Activated T-cell treated with anti-CD3 and anti-CD28 coated beads for 4 hours (primary cell): ENCODE data around the gene NCOA7.
"Not testable (repeated sequence)": the region's sequence is repeated elsewhere in the genome, so short reads cannot be mapped to it uniquely, and the experiment has no call there.

Source experiments
- DNase-seq: peaks from one replicate; pipeline ENCODE4 v3.0.0-alpha.2; 2020

The NCOA7 gene

DNA sequence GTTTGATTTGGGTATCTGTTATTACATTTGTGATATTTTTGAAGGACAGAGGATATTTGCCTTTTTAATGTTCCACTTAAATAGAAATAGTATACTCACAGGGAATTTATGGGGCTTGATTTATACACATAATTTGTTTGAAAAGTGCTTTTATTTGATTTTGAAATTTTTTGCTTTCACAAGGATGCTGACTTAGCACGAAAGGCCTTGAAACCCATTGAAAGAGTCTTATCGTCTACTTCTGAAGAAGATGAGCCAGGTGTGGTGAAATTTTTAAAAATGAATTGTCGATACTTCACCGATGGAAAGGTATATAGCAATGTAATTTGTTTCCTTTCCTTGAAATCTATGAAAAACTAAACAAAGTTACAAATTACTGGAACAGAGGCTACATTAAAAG is 91.5 kb downstream of the NCOA7 start:
- no peak for DNase-seq

DNA sequence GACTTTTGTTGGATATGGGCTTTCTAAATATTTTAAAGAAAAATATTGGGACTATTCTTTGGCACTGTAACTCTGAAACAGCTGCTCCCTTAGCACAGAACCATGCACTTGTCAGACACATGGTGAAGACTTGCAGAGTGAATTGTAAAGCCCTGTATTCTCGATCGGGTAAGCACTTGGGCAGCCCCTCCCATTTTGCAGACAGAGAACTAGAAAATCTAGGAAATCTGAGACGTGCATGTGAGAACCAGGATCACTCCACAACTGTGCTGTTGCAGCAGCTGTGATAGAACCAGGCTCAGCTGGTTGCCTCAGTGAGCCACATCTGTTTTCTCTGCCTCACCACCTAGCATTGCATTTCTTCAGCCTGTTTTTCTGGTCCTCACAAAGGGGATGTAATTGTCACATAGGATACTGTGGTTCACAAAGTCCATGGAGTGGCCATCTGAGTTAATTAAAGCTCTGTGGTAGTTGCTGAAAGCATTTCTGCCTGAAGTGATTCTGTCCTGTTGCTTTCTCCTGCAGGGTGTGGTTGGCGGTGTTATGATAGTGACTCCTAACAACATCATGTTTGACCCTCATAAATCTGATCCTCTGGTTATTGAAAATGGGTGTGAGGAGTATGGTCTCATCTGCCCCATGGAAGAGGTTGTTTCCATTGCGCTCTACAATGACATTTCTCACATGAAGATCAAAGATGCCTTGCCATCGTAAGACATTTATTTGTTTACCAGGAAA is 94.0 kb downstream of the NCOA7 start:
- DNase-seq: no peak

DNA sequence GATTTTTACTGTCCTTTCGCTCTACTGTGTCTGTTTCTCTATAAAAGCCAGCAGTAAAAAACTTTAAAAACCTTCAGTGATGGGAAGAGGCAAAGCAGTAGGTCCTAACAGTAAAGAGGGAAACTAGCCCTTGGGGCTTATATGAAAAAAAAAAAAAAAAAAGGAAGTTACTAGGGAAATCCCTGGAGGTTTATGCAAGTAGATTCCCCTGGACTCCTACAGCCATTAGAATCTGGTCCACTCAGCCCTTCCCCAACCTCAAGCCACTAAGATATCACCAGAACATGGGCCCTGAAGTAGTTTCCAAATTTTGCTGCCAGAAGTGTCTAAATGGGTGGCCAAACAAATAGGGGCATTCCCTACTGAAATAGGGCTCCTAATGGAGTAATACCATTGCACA is 95.3 kb downstream of the NCOA7 start:
- DNase-seq: no peak

DNA sequence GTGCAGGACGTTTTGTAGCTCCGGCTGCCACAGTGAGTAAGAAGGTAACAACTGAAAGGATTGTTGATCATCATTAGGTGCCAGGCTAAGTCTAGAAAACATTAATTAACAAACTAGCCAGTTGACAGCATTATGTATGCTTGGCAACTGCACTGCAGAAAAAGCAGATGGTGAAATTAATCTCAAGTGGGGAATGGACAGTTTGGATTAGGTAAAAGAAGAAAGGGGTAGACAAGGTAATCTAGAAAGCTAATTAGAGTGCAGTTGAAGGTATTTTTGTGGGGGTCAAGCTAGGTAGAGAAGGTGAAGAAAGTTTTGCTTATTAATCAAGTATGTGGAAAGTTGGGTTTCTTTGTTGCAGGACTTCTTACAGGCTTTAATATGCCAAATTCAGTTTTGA is 96.2 kb downstream of the NCOA7 start:
- DNase-seq: no peak

DNA sequence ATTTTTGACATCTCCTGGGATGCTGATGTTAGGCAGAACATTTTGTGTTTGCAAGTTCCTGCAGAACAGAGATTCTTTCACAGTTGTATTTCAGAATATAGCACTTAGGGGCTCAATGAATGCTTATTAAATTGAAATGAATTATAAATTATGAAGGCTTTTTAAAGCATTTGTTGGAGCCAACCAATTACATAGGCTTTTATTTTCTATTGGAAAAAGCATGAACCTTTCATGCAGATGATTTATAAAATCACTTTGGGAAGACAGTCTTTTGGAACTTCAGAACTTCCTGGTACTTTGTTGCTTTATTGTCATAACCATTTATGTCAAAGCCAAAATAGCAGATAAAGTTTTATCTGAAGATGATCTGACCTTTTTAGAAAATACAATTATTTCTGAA is 96.6 kb downstream of the NCOA7 start:
- DNase-seq: no peak

DNA sequence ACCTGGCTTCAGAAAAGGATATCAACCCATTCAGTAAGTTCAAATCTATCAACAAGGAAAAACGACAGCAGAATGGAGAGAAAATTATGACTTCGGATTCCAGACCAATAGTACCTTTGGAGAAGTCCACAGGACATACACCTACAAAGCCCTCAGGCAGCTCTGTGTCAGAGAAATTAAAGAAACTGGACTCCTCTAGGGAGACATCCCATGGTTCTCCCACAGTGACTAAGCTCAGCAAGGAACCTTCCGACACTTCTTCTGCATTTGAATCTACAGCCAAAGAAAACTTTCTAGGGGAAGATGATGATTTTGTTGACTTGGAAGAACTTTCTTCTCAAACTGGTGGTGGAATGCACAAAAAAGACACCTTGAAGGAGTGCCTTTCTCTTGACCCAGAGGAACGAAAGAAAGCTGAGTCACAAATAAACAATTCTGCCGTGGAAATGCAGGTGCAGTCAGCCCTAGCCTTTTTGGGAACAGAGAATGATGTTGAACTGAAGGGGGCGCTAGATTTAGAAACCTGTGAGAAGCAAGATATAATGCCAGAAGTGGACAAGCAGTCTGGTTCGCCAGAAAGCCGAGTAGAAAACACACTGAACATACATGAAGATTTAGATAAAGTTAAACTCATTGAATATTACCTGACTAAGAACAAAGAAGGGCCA is 98.4 kb downstream of the NCOA7 start:
- no peak for DNase-seq

DNA sequence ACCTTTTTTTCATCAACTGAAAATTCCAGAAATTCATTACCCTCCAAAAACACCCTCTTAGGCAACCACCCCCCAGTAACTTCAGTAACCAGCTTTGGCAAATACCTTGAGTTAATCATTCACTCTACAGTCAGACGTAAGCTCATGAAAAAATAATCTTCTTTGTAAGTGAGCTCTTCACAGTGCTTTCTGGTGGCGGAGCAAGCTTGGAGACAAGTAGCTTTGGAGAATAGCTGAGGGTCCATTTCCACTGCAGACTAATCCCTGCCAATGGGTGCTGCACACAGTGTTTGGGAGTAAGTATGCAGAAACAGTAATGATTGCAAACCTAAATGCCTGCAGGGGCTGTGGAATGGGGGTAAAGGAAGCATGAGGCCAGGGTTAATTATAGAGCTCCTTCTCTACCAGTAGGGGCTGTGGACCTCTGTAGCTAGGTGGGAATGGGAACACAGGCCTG is 109.0 kb downstream of the NCOA7 start:
- DNase-seq: no peak

DNA sequence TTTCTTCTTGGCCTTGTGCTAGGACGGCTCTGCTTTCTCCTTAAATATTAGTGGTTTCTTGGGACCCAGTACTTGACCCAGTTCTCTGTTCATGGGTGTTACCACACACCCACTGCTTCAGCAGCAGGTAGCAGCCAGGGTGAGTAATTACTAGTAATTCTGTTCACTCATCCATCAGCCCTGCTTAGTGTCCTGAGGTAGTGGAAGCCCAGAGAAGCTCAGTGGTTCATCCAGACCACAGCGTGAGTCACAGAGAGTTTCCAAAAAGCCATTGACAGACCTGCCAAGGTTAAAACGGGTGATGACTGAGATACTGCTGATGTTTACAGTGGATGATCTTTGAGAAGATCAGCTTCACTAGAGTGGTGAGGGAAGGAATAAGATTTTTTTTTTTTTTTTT is 114.1 kb downstream of the NCOA7 start:
- DNase-seq: peak; percentile 27

DNA sequence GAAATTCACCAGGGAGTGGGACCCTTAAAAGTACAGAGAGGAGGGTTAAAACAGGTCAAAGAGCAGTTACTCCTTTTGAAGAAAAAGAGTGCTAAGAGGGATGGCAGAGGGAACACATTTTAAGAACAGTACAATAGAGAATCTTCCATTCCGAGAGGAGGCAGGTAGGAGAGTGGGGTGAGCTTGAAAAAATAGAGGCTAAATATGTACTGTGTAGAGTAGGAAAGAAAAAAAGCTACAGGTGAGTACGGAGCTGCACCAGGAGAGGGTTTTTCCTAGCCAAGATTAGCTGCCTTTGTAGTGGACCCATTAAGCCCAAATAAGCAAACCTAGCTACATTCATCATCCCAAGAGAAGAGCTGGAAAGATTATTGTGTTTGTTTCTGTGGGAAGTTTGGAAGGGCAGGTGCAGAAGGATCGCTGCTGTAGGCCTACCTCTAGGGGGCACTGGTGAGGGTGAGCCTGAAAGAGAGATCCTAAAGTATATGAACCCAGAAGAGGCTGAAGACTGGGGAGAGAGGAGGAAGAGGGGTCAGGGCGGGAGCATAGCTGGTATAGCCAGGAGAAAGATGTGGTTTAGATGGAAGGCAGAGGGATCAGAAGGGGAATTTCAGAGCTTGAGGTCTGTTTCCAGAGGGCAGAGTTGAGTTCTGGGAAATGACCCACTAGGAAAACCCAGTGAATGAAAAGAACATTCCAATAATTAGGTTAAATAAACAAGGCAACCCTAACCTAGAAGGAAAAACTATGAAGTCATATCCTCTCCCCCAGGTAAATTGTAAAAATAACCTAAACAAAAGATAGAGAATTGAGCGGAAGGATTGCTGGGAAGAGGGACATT is 115.6 kb downstream of the NCOA7 start:
- DNase-seq: peak; percentile 41

DNA sequence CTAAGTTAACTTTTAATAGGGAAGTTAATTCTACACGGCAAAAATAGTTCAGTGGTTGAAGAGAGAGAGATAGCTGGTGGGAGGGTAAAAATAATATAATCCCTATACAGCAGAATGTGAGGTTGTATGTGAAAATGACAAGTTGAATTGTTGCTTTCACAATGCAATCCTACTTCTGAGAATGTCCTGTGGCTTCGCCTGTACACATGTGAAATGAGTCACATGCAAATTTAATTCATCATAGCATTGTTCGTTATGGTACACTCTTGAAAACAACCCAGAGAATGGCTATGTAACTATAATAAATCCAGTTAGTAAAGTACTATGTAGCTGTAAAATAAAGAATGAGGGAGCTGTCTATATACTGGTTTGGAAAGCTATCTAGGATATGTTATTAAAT is 119.8 kb downstream of the NCOA7 start:
- DNase-seq: no peak

DNA sequence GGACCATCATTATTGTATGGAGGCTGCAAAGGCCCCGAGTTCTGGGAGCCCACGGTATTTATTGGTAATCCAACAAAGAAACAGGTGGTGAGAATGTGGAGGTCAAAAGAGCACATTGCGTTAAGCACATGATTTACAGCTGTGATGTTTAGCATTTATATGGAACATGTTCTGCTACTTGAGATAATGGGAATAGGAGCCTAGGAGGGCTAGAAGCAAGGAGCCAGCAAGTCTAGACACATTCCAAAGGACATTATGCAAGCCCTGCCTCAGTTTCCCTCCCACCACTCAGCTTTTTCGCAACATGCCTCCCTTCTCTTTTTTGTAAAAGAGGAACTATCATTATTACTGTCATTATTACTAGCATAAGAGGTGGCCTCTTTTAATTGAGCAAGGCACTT is 120.3 kb downstream of the NCOA7 start:
- not testable (repeated sequence) for DNase-seq

DNA sequence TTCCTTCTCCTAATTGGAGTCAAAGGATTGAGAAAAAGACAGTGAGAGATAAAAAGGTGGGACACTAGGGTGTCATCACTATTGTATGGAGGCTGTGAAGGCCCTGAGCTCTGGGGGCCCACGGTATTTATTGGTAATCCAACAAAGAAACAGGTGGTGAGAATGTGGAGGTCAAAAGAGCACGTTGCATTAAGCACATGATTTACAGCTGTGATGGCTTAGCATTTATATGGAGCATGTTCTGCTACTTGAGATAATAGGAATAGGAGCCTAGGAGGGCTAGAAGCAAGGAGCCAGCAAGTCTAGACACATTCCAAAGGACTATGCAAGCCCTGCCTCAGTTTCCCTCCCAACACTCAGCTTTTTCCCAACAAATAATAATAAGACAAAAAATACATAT is 121.7 kb downstream of the NCOA7 start:
- DNase-seq: not testable (repeated sequence)

DNA sequence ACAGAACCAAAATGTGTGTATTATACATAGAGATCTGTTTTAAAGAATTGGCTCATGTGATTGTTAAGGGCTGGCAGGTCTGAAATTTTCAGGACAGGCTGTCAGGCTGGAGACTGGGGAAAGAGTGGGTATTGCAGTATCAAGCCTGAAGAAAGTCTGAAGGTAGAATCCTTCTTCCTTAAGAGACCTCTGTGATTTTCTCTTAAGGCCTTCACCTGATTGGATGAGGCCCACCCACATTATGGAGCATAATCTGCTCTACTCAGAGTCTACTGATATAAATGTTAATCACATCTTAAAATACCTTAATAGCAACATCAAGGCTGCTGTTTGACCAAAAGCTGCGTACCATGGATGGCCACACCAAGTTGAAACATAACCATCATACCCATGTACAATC is 122.4 kb downstream of the NCOA7 start:
- DNase-seq: no peak

DNA sequence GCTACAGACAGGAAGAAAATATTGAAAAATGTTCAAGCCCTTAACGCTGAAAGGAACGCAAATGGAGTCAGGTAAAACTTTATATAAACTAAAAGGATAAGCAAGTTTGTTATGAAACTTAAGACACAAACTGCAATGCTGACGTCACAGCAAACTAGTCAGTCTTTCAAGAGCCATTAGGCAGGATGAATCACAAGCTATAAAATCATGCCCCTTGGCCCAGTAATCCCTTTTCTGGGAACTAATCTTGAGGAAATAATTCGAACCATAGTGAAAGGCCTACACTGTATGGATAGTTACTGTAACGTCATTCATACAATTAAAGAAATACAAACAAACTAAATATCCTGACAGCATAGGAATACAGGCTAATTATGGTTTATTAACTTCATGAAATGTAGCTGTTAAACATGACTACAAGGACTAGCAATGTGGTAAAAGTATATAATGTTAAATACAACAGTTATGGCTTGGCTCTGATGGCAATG is 123.1 kb downstream of the NCOA7 start:
- DNase-seq: no peak

DNA sequence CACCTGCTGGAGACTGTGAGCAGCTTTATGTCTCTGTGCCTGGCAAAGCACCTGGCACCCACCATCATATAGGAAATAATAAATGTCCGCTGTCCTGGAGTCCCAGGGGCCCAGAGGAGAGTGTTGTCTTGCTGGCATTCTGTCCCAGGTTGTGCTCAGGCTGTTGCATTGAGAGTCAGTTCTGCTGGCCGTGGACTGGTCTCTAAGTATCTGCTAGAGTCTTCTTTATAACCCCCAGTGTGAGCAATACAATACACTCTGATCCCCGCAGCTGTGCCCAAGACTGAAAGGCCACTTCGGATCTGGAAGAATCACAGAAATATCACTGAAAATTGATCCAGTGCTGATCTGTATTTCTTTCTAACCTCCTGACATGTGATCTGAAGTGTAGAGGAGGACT is 127.5 kb downstream of the NCOA7 start:
- no peak for DNase-seq

DNA sequence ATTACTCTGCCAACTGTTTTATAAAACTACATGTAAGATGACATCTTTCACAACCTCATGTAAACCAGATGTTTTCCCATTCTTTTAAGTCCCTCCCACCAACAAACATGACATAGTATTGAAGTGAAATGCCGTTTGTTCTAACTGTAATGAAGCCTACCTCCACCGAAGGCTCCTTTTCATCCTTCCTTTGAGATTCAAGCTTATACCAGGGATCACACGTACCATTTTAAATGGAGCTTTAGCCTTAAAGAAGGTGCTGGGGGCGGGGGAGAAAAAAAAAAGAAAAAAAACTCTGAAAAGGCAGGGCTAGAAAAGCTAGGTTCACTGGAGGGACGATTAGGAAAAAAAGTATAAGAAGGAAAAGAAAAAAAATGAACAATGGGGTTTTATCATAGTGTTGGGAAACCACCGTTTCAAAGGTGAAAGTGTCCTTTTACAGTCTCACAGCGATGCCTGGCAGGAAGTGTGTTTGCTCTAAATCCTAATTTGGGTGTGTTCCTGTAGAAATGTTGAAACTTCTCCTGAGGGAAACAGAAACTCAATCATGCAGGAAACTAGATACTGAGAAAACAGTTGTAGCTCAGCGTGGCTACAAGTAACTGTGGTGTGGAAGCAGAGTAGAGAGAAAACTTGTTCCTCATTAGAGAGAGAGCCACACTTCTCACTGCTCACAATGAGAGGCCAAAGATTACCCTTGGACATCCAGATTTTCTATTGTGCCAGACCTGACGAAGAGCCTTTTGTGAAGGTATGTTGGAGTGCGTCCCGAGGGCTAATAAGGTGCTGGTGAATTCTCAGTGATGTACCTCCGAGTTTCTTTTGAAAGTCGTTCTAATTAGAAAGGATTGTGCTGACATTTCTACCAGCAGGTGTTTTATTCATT is 128.2 kb downstream of the NCOA7 start:
- DNase-seq: peak; percentile 19

DNA sequence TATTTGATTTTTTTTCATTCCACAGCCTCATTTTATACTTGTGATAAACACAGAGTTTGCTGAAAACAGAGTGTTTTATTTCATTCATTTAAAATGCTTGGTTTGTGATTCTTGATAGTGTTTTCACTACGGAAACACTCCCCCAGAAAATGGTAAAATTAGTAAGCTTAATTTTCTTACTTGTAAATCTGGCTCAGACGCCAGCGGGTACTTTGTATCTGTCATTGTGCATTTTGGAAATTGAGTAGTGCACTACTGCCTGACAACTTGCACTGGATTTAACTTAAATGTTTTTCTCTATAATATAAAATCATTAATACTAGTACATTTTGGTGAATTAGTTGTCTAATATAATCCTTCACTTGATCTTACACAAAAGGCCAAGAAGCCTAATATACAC is 128.9 kb downstream of the NCOA7 start:
- DNase-seq: no peak

DNA sequence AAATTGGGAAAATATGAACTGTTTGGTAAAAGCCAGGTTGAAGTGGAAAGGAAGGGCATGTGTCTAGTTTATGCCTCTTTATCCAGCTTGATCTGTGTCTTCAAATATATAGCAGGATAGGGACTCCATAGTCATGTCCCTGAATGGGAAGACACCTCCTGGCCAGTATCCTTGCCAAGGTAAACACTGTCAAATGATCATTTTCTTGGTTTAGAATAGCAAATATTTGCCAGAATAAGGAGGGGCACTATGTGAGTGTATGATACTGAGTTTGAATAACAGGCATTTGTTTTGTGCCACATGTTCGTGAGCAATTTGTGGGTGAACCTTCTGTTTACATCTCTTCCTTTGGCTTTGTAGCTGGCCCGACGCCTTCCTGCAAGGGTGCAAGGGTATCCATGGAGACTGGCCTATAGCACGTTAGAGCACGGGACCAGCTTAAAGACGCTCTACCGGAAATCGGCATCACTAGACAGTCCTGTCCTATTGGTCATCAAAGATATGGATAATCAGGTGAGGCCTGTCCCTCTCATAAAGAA is 131.6 kb downstream of the NCOA7 start:
- DNase-seq: no peak

DNA sequence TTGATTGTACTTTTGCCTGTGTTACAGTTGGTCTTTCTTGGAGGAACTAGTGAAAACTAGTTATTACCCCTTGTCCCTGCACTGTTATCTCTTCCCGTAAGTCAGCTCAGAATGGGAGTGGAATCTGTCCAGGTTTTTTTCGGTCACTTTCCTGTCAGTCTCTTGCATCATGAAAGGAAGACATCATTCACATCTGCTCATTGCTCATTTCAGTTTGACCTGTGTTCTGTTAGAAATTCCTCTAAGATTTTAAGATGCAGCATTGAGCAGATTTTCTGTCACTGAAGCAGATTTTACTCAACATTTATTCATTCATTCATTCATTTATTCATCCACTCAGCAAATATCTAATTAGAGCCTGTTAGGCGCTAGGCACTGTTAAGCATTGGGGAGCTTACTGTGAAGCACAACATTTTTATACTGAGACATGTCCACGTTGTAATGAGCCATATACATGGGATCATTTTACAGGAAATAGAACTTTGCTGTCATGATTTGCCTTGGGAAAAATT is 132.7 kb downstream of the NCOA7 start:
- DNase-seq: no peak

DNA sequence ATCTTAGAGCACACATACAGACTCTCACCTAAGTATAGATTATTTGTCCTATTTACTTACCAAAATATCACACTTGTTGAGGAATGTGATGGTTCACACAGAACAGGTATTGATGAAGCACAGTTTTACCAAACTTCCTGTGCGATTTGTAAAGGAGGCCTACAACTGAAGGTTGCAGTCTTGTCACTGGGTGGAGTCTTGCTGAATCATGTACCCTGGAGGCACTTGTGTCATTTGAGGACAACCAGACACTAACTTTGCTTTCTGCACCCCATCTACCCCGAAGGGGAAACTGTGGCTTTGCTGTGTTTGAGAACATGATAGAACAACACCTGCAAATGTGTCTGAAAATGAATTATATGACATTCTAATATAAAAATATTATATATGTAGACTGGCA is 133.4 kb downstream of the NCOA7 start:
- DNase-seq: no peak

DNA sequence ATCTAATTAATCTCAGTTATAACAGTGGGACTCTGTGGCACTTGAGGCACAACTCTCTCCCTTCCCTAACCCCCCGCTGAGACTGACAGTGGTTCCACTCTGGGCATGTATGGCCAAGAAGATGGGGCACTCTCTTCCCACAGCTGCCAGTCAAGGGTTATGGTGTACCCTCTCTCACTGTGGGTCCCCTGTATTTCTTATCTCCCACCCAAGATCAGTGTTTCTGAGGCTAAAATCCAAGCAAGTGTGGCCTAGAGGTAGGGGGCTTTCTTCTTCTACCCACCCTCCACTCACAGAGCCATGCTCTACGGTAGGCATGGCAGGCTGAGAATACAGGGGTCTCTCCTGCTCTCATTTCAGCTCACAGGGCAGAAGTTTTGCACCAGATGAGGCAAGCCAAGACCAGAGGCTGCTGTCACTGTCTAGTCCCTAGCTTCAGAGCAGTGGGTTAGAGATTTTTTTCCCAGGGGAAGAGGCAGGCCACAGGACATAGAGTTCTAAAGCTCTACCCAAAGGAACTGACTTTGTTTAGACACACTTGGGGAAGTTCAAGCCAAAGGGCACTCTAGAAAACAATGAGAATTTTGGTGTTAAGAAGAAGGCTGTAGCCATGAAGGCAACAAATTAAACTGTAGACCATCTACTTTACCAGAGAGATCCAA is 134.1 kb downstream of the NCOA7 start:
- no peak for DNase-seq

DNA sequence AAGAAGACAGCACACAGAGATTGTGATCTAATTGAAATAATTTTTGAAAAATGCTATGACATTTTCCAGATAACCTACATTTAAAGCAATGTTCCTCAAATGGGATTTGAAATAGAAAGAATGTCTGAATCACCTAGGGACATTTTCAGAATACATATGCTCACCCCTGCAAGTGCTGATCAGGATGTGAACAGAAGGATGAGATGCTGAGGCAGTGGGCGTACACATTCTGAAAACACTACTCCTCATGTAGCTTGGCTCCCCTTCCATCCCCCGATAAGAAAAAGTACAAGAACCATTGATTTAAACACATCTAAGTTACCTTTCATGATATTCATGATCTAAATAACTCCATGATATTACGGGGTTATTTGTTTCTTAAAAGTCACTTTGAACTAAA is 136.0 kb downstream of the NCOA7 start:
- DNase-seq: no peak
